ENCODE results near the gene MAP4K2.

MAP4K2 gene

GRCh38 chr11:64803846-64804345, 882 bp upstream of the MAP4K2 start:
- TF ChIP-seq CEBPB (IDR thresholded peaks at IDR 0.05) (no peak), EP300 (IDR thresholded peaks at IDR 0.05; ENCODE audit: borderline replicate concordance) (no peak)

GRCh38 chr11:64802370-64803157, 450 bp downstream of the MAP4K2 start:
- no peak for TF ChIP-seq TCF12 (IDR thresholded peaks at IDR 0.05; ENCODE audit: low read depth)
- TF ChIP-seq MAX (IDR thresholded peaks at IDR 0.05): 0 out of 2 replicates have a peak, but pooled peaks have one; percentile 6

GRCh38 chr11:64801561-64802369, 1.2 kb downstream of the MAP4K2 start:
- no peak for TF ChIP-seq EGR1 (IDR thresholded peaks at IDR 0.05)
- TF ChIP-seq TAF1 (IDR thresholded peaks at IDR 0.05; ENCODE audit: low read depth): no peak

- TF ChIP-seq CREB1 (IDR thresholded peaks at IDR 0.05; ENCODE audit: low read depth): no peak
- TF ChIP-seq EP300 (IDR thresholded peaks at IDR 0.05; ENCODE audit: borderline replicate concordance): no peak
- no peak for TF ChIP-seq TEAD4 (IDR thresholded peaks at IDR 0.05)
- no peak for TF ChIP-seq NFIC (IDR thresholded peaks at IDR 0.05)
- no peak for TF ChIP-seq RAD21 (IDR thresholded peaks at IDR 0.05; ENCODE audit: low read depth)
- TF ChIP-seq USF1 (IDR thresholded peaks at IDR 0.05): no peak
- no peak for TF ChIP-seq TAF1 (IDR thresholded peaks at IDR 0.05; ENCODE audit: low read depth)
- no peak for TF ChIP-seq MAX (IDR thresholded peaks at IDR 0.05)
- no peak for TF ChIP-seq REST (IDR thresholded peaks at IDR 0.05; ENCODE audit: low read depth)
- no peak for TF ChIP-seq FOXM1 (IDR thresholded peaks at IDR 0.05; ENCODE audit: borderline replicate concordance, low read depth)
- TF ChIP-seq CEBPB (IDR thresholded peaks at IDR 0.05): no peak
- no peak for TF ChIP-seq EGR1 (IDR thresholded peaks at IDR 0.05)
- TF ChIP-seq YY1 (IDR thresholded peaks at IDR 0.05; ENCODE audit: low read depth): no peak
Measured at GRCh38 chr11:64801158-64801464, 1.9 kb downstream of the MAP4K2 start.

GRCh38 chr11:64800303-64801157, 2.5 kb downstream of the MAP4K2 start:
- TF ChIP-seq FOXM1 (IDR thresholded peaks at IDR 0.05; ENCODE audit: borderline replicate concordance, low read depth) (no peak), TEAD4 (IDR thresholded peaks at IDR 0.05) (no peak), ZBTB7A (IDR thresholded peaks at IDR 0.05; ENCODE audit: low read depth) (peak; percentile 39; the same call in 1 of the 2 replicates)

GRCh38 chr11:64799623-64800302, 3.3 kb downstream of the MAP4K2 start:
- TF ChIP-seq NFIC (IDR thresholded peaks at IDR 0.05): peak; percentile 61
- no peak for TF ChIP-seq CEBPB (IDR thresholded peaks at IDR 0.05)

GRCh38 chr11:64799256-64799622, 3.8 kb downstream of the MAP4K2 start:
- no peak for TF ChIP-seq MAX (IDR thresholded peaks at IDR 0.05)
- TF ChIP-seq CREB1 (IDR thresholded peaks at IDR 0.05; ENCODE audit: low read depth): no peak
- no peak for TF ChIP-seq FOXM1 (IDR thresholded peaks at IDR 0.05; ENCODE audit: borderline replicate concordance, low read depth)
- TF ChIP-seq CEBPB (IDR thresholded peaks at IDR 0.05): no peak
- no peak for TF ChIP-seq TEAD4 (IDR thresholded peaks at IDR 0.05)
- TF ChIP-seq RAD21 (IDR thresholded peaks at IDR 0.05; ENCODE audit: low read depth): no peak
- TF ChIP-seq TAF1 (IDR thresholded peaks at IDR 0.05; ENCODE audit: low read depth): no peak
- TF ChIP-seq REST (IDR thresholded peaks at IDR 0.05; ENCODE audit: low read depth): no peak
- no peak for TF ChIP-seq TCF12 (IDR thresholded peaks at IDR 0.05; ENCODE audit: low read depth)
